GM21526 (cell line): ENCODE measurements around the gene PNISR.

Experiments used
- ATAC-seq: cut with Tn5 transposase; IDR thresholded peaks from one replicate; pipeline ENCODE4 v1.9.1; 2021; ENCODE audit warnings: moderate library complexity; ENCODE audit not compliant: unreplicated experiment, low FRiP score

Gene PNISR

DNA sequence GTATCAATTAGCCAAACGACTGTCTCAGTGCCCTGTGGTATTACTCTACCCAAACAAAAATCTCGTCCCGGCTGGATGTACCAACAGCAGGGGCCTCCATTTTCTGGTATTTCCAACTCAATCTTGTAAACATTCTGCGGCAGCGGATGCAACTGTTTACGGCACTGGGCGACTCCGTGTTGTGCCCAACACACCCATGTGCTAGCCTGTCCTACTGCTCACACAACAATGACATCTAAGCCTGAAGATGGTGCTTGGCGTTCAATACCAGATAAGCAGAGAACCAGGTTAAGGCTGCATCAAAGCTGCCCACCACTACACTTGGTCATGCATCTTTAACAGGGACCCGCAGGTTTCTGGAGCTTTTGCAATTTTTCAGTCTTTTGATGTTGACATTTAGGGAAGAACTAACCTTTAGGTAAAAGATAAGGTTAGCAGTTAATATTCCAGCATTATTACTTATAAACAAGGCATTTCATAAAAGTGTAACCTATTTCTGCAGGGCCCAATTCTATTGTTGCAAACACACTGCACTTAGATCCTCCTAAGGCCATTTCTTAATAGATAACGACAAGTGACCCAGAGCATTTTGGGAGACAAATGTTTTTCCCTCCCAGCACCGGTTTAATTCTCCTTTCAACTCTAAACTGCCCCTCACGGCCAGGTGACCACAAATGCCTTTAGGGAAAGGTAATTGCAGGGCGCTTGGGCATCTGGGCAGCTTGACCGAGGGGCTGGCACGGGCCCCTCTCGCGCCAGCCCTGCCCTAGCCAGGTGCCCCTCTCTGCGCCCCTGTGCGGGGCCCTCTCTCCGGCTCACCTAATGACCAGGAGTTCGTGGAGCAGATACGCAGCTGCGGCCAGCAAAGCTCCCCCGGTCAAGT is 76.6 kb downstream of the PNISR start:
- no peak for ATAC-seq
